GM19238 (cell line): ENCODE data around the gene ARHGEF19.
"Not testable (repeated sequence)": the region's sequence is repeated elsewhere in the genome, so short reads cannot be mapped to it uniquely, and the experiment has no call there.

Experiments used
- DNase-seq: peaks from one replicate; pipeline ENCODE4 v3.0.0; 2011; ENCODE audit warnings: low spot score; ENCODE audit not compliant: insufficient read length

Gene ARHGEF19

GRCh38 chr1:16183179-16183578 lies 29.3 kb downstream of the ARHGEF19 start:
- DNase-seq, result no peak

GRCh38 chr1:16181887-16182719 lies 30.3 kb downstream of the ARHGEF19 start:
- no peak for DNase-seq

GRCh38 chr1:16180291-16180824 lies 32.1 kb downstream of the ARHGEF19 start:
- no peak for DNase-seq

GRCh38 chr1:16178596-16179497 lies 33.6 kb downstream of the ARHGEF19 start:
- DNase-seq, result no peak

GRCh38 chr1:16177306-16177705 lies 35.1 kb downstream of the ARHGEF19 start:
- no peak for DNase-seq

GRCh38 chr1:16176653-16177052 lies 35.8 kb downstream of the ARHGEF19 start:
- DNase-seq, result no peak

GRCh38 chr1:16175610-16176553 lies 36.6 kb downstream of the ARHGEF19 start:
- no peak for DNase-seq

GRCh38 chr1:16174886-16175598 lies 37.4 kb downstream of the ARHGEF19 start:
- DNase-seq, result no peak

- no peak for DNase-seq
Measured at GRCh38 chr1:16174261-16174868, 38.1 kb downstream of the ARHGEF19 start.

- no peak for DNase-seq
Measured at GRCh38 chr1:16173447-16174260, 38.8 kb downstream of the ARHGEF19 start.

GRCh38 chr1:16172964-16173446 lies 39.4 kb downstream of the ARHGEF19 start:
- DNase-seq, result no peak

GRCh38 chr1:16172218-16172830 lies 40.1 kb downstream of the ARHGEF19 start:
- DNase-seq, result no peak

- DNase-seq, result no peak
Measured at GRCh38 chr1:16171314-16172151, 40.9 kb downstream of the ARHGEF19 start.

- no peak for DNase-seq
Measured at GRCh38 chr1:16170283-16170673, 42.2 kb downstream of the ARHGEF19 start.

GRCh38 chr1:16168622-16169360 lies 43.7 kb downstream of the ARHGEF19 start:
- DNase-seq, result no peak

- DNase-seq, result not testable (repeated sequence)
Measured at GRCh38 chr1:16168144-16168495, 44.3 kb downstream of the ARHGEF19 start.
